HG03469 (cell line): Measurements from ENCODE around the gene TMEM125.

ENCODE experiments used
- ATAC-seq: cut with Tn5 transposase; IDR thresholded peaks from one replicate; pipeline ENCODE4 v1.9.1; 2021; ENCODE audit warnings: mild to moderate bottlenecking, moderate library complexity, moderate number of reproducible peaks; ENCODE audit not compliant: unreplicated experiment

TMEM125 gene

DNA sequence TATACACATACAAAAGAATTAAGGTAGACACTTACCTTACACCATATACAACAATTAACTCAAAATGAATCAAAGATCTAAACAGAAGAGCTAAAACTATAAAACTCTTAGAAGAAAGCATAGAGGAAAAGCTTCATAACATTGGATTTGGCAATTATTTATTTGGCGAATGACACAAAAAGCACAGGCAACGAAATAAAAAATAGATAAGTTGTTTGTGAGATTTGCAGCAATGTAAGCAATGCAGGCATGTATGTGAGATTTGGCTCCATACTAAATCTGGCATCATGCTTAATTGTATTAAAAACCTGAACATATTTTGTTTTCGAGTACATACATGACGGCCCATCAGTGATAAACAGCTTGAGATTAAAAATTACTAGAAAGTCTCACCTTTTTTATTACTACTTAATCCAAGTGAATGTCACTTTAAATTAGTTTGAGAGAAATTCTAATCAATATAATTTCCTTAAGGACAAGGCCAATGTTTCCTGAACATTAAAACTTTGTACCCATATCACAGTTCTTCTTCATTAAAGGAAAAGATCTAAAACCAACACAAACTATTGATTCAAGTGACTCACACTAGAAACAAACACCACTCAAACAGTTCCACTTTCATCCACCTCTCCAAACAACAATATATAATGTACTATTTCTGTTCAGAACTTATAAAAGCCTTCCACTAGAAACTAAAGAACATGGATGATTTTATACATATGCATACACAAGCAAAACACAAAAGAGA lies 23.1 kb upstream of the TMEM125 start:
- ATAC-seq: no peak

DNA sequence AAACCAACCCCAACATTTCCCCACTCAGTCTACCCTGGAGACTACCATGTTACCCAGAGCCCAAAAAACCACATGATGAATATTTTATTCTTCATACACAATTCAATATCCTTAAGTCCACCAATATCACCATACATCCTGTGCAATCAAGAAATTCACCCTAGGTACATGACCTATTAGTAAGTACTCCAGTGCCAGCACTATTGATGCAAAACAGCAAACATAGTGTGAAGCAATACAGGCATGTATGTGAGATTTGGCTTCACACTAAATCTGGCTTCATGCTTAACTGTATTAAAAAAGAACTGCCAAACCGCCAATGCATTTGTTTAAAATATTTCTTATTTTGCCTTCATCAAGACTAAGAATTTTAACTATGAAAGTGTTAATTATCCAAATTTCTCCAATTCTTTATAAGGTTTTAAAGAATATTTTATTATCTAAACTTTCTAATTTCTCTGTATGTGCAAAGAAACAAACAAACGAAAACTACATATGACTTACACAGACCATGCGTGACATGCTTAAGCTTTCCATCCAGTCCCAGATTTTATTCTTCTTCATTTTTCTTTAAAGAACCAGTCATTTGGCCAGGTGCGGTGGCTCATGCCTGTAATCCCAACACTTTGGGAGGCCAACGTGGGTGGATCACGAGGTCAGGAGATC lies 22.4 kb upstream of the TMEM125 start:
- ATAC-seq: no peak

DNA sequence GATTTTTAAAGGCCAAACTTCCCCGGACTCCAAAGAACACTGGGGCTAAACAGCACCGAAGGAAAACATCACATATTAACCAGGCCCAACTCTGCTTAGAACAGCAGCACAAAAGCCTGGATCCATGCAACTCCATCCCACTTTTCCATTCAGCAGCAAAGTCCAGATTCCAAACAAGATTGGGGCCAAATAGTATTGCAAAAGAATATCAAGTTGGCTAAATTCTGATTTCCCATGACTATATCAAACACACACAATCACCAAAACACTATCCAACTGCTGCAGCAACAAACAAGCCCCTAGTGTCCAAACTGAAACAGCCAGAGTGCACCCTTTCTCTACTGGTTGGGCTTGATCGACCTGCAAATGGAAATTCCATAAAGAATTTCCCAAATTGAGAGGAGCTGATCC lies 19.4 kb upstream of the TMEM125 start:
- no peak for ATAC-seq

DNA sequence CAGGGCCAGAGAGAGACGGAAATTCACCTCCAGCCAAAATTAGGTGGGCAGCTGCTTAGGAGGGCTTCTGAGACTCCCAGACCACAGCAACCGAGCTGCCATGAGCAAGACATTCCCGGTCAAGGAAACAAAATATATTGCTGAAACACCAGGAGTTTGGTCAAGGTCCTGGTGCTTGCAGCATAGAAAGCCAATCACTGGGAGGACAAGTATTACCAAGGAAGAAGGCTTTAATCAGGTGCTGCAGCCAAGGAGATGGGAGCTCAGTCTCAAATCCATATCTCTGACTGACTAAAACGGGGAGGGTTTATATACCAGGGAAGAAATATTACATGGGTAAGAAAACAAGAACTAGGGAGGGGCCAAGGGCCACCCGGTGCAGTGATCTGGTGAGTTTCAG lies 18.8 kb upstream of the TMEM125 start:
- no peak for ATAC-seq

GRCh38 chr1:43252225-43252624 lies 17.6 kb upstream of the TMEM125 start:
- ATAC-seq: no peak

- ATAC-seq: no peak
Observed at GRCh38 chr1:43253173-43253572, 16.6 kb upstream of the TMEM125 start.

DNA sequence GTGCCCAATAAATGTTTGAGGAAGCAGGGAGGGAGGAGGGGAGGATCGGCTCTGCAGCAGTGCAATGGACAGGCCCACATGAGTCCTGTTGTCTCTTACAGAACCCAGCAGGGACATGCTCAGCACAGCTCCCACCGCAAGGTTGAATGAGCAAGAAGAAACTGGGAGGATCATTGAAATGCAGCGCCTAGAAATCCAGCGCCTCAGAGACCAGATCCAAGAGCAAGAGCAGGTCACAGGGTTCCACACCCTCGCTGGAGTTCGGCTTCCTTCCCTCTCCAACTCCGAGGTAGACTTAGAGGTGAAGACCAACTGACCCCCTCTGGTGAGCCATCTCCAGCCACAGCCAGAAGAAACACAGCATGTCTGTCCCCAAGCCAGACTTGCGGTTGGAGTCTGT lies 15.9 kb upstream of the TMEM125 start:
- ATAC-seq: no peak

GRCh38 chr1:43255438-43256210 lies 14.2 kb upstream of the TMEM125 start:
- ATAC-seq: no peak

DNA sequence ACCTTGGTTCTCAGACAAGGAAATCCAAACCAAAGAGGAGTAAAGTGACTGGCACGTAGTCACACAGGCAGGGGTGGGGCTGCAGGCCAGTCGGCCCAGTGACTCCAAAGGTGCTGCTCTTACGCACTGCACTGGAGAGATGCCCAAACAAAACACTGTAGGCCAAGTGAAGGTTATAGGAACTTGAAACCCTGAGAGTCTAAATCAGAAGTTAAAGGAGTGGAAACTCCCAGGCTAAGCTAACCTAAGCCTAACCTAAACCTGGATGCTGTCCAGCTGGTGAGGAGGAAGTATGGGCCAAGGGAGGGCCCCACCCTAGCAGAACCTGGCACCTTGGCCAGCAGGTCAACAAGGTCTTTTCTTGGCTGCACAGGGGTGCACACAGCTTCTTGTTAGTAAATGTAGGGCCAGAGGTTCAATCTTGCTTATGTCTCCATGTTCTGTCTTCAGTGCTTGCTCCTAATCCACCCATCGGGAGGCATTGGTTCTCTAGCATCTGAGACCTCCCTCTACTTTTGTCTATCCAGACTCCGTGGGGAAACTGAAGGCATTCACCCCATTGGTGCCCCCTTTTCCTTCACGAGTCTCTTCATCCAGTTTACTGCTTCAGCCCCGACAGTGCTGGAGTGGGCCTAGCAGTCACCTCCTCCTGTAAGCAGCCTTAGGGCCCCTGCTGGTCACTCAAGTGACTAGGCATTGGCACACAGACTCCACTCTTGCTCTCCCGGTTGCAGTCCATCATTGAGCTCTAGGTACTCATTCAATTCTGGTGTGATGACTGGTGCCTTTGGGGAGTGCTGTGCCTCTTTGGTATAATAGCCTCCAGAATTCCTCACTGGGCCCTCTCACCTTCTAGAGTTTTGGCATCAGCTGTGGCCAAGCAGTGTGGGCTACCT lies 12.9 kb upstream of the TMEM125 start:
- ATAC-seq: no peak

DNA sequence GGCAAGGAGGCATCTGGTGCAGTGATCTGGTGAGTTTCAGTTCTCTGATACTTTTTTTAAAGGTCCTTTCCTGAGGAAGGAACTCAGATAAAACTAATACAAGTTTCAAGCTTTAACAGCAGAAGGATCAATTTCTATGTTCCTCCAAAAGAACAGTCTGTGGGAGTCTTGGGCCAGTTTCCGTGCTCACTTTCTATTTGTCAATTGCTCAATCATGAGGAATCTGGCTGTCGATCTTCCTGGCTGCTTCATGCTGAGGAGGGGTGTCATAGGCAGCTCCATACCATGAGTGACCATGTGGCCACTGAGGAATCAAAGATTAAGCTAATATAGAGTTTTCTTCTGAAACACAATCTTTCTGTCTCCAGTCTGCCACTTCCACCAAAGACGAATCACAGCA lies 11.4 kb upstream of the TMEM125 start:
- ATAC-seq: no peak

GRCh38 chr1:43265431-43265830 lies 4.4 kb upstream of the TMEM125 start:
- ATAC-seq: no peak

GRCh38 chr1:43266881-43267280 lies 2.9 kb upstream of the TMEM125 start:
- no peak for ATAC-seq

DNA sequence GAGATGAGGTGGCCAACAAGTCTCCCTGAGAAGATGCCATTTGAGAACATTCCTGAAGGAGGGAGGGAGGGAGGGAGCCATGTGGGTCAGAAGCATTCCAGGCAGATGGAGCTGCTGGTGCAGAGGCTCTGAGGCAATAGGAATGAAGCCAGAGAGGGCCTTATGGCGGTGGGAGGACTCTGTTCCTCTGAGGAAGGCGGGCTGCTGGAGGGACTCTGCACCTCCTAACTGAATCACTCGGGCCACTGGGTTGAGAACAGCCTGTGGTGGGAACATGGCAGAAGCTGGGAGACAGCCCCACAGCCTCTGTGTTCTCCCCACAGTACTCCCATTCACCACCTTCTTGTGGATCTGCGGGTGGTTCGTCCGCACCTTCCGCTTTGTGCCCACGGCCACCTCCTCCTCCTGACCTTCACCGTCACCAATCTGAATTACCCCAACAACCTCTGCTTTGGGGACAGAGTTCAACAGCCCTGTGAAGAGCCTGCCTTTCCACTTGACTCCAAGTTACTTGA lies 2.4 kb upstream of the TMEM125 start:
- no peak for ATAC-seq

- ATAC-seq: no peak
Observed at GRCh38 chr1:43267818-43268425, 1.9 kb upstream of the TMEM125 start.

GRCh38 chr1:43270421-43271095 lies 775 bp downstream of the TMEM125 start:
- no peak for ATAC-seq

GRCh38 chr1:43271186-43272118 lies 1.7 kb downstream of the TMEM125 start:
- no peak for ATAC-seq

DNA sequence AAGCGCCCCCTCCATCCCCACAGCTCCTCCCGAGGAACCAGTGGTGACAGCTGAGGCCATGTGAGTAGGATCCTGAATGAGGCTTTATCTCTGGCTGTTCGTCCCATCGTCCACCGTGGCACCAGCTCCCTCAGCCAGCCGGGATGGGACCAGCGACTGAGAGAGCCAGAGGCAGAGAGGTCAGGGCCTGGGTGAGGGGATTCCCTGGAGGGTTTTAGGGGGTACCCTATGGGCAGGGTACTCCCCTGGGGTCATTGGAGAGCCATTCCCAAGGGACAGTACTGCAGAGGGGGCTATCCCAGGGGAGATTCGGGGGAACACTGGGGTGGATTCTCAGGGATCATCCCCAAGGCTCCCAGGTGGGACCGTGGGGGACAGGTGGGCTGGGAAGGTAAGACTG lies 2.4 kb downstream of the TMEM125 start:
- no peak for ATAC-seq
